Right lobe of liver (tissue), 4 donors: ENCODE results near the gene SNX6.

Experiments
- POLR2A ChIP-seq: fragments of 450-650 bp; IDR thresholded peaks from one replicate; pipeline ENCODE4 v1.6.1; 2017; ENCODE audit warnings: antibody characterized with exemption, mild to moderate bottlenecking
- TF ChIP-seq, protein P1 (sequence below), 4 donors: fragments of 200-600 bp in 3 of 4; fragments of 450-650 bp in 1 of 4; IDR thresholded peaks; one replicate each; pipeline versions ENCODE4 v1.5.1 to v1.8.0; 2016 to 2022; ENCODE audit warnings: antibody characterized with exemption in 4 of 4, mild to moderate bottlenecking in 2 of 4
- donor health status: DM: no; HTN: no; CAD: no.
- donor health status: DM: no; HTN: no; CAD: no.
- donor health status: DM: no; HTN: yes; CAD: no.

DNA sequence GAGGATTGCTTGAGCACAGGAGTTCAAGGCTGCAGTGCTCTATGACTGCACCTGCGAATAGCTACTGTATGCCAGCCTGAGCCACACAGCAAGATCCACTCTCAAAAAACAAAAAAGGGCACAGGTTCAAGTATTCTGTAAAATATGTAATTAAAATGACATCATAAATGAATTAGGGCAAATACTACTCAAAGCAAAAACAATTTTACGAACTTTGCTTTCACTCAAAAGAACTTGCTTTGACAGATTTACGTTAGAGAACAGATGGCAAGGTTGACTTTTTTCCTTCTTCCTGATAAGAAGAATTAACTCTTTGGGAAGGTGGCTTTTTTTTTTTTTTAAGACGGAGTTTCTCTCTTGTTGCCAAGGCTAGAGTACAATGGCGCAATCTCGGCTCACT lies 46.4 kb downstream of the SNX6 start:
- TF ChIP-seq, protein P1, sequence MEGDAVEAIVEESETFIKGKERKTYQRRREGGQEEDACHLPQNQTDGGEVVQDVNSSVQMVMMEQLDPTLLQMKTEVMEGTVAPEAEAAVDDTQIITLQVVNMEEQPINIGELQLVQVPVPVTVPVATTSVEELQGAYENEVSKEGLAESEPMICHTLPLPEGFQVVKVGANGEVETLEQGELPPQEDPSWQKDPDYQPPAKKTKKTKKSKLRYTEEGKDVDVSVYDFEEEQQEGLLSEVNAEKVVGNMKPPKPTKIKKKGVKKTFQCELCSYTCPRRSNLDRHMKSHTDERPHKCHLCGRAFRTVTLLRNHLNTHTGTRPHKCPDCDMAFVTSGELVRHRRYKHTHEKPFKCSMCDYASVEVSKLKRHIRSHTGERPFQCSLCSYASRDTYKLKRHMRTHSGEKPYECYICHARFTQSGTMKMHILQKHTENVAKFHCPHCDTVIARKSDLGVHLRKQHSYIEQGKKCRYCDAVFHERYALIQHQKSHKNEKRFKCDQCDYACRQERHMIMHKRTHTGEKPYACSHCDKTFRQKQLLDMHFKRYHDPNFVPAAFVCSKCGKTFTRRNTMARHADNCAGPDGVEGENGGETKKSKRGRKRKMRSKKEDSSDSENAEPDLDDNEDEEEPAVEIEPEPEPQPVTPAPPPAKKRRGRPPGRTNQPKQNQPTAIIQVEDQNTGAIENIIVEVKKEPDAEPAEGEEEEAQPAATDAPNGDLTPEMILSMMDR (IDR thresholded peaks at IDR 0.05) = no peak
- no peak for TF ChIP-seq POLR2A
